Astrocyte of the cerebellum (primary cell): ENCODE measurements around the gene TTLL6.

Experiments
- DNase-seq: peaks from one replicate; pipeline ENCODE4 v3.0.0-alpha.2; 2011; ENCODE audit warnings: low read depth
- H3K4me3 ChIP-seq: 2 replicates; pipeline ENCODE4 v1.5.1; 2011; ENCODE audit warnings: mild to moderate bottlenecking, low read depth, low read length, moderate library complexity
- in situ Hi-C: cut with HindIII; loops from 2 replicates; pipeline ENCODE4 v1.10.0; 2017; ENCODE audit warnings: low sequenced_read_pairs
- TF ChIP-seq, protein P1 (sequence below): IDR thresholded peaks from 2 replicates; pipeline ENCODE4 v1.5.1; 2012; ENCODE audit warnings: low read length, low read depth, moderate library complexity, mild to moderate bottlenecking; ENCODE audit errors: missing control alignments

TTLL6 gene

DNA sequence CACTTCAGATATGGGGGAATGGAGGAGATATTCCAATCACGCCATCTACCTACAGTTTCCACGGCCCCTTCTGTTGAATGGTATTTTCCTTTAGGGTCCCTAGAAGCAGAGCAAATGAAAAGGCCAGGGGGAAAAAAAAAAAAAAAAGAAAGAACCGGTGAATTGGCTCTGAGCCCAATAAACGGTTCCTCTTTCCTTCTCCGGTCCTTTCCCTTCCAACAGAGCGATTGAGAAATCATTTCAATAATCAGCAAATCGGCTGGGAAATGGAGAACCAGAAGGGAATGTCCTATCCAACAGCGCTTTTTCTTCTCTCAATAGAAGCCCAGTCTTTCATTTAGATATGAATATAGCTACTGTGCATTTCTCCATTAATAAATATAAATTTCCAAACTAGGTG is 61.7 kb downstream of the TTLL6 start:
- no peak overlapping the region for H3K4me3 ChIP-seq
- TF ChIP-seq, protein P1, sequence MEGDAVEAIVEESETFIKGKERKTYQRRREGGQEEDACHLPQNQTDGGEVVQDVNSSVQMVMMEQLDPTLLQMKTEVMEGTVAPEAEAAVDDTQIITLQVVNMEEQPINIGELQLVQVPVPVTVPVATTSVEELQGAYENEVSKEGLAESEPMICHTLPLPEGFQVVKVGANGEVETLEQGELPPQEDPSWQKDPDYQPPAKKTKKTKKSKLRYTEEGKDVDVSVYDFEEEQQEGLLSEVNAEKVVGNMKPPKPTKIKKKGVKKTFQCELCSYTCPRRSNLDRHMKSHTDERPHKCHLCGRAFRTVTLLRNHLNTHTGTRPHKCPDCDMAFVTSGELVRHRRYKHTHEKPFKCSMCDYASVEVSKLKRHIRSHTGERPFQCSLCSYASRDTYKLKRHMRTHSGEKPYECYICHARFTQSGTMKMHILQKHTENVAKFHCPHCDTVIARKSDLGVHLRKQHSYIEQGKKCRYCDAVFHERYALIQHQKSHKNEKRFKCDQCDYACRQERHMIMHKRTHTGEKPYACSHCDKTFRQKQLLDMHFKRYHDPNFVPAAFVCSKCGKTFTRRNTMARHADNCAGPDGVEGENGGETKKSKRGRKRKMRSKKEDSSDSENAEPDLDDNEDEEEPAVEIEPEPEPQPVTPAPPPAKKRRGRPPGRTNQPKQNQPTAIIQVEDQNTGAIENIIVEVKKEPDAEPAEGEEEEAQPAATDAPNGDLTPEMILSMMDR, result no peak
- in situ Hi-C loops, result no loop called here
- DNase-seq, result no peak

DNA sequence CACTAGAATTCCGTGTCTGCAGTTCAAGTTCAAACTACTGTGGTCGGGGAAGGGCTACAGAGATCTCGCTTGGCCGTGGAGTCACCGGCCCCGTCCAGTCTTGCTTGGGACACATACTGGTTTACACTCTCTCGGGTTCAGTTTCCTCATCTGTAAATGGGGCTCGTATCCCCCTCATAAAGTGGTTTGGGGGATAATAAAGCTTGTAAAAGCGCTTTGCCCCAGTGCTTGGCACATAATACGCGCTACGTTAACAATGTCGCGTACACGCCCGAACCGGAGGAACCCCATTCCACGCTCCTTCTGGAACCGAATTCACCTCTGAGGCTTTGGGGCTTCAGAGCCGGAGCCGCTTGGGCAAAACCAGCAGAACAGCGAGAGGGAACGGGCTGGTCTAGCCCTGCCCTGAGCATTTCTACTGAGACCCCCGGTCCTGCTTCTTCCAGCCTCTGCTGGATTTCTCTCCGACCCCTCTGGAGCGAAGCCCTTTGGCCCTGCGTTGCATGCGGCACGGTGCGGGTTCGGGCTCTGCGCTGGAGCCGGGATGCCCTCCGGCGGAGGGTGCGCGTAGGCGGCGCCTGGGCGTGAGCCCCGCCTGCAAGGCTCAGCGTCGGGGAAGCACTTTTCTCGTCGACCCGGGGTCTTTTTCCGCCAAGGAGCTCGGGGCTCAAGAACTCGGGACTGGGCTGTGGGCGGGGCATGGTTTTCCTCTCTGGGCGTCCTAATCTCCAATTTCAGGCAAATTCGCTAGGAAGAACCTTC is 62.3 kb downstream of the TTLL6 start:
- no peak for DNase-seq
- in situ Hi-C loops, result loop anchor here (5.0 kb wide), 2 partner anchors 38 to 132 kb away; no protein-coding TSS in a partner anchor
- no peak overlapping the region for H3K4me3 ChIP-seq
- TF ChIP-seq, protein P1, result no peak

DNA sequence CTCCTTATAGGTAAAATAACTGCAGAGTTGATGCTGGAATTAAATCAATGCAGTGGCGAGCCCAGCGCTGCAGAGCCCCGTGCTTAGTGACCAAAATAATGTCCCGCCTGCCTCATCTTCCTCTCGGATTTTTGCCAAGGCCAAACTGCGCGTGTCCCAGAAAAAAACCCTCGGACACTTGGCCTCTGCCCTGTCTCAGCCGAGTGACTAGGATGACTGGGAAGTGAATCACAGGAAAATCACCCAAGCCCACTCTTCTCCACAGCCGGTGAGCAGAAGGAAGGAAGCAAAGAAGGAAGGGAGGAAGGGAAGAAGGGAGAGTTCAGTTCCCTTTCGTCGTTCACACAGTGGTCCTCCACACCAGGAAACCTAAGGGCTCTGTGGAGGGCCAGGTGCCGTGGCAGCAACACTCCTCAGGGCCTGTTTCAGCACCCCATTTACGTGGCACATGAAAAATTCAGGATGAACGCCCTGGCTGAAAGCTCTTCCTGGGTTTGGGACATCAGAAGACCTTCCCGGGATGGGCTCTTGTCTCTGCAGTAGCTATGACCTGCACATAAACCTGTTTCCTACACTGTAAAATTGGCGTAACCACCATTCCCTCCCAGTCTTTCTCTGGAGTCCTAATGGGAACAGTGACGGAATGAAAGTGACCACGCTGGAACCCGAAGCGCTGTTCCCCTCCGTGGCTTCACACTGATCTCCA is 63.1 kb downstream of the TTLL6 start:
- TF ChIP-seq, protein P1, result no peak
- H3K4me3 ChIP-seq, result no peak overlapping the region
- DNase-seq, result no peak
- in situ Hi-C loops, result loop anchor here (5.0 kb wide), 2 partner anchors 38 to 132 kb away; no protein-coding TSS in a partner anchor

DNA sequence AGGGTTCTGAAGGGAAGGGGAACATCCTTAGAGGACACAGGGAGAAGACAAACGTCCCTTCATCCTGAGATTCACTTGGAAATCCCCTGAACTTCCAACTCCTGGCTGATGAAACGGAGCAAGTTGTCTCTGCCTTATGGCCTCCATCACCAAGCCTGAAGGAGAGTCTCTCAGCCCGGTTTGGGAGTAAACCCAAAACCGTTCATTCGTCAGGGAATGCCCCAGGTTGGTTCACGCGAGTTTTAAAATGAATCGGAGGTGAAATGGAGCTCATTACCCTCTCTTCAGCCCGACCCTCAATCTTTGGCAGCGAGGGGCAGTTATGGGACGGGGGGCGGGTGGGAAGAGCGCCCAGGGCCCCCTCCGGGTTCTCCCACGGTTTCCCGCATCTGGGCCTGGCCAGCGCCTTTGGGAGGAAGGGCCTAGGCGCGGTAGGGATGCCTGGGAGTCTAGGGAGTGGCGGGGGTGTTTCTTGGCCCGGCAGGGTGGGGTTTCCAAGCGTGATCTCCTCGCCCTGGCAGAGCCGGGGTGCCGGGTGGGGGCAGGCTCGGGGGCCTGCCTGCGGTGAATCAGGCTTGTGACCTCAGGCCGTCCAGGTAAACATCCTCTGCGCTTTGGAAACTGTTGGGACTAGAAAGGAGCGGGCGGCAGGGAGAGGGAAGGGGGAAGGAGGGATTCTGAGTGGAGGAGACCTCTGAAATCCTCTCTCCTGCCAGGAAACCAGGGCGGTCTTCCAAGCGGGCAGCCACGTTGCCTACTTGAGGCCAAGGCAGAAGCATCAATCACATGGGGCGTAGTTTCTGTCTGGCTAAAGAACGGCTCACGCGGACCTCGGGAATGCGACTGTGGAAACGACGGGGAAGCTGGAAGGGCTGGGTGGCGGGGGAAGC is 64.4 kb downstream of the TTLL6 start:
- DNase-seq, result no peak
- no peak overlapping the region for H3K4me3 ChIP-seq
- in situ Hi-C loops, result loop anchor here (5.0 kb wide), 2 partner anchors 40 to 130 kb away; no protein-coding TSS in a partner anchor
- TF ChIP-seq, protein P1, result no peak

DNA sequence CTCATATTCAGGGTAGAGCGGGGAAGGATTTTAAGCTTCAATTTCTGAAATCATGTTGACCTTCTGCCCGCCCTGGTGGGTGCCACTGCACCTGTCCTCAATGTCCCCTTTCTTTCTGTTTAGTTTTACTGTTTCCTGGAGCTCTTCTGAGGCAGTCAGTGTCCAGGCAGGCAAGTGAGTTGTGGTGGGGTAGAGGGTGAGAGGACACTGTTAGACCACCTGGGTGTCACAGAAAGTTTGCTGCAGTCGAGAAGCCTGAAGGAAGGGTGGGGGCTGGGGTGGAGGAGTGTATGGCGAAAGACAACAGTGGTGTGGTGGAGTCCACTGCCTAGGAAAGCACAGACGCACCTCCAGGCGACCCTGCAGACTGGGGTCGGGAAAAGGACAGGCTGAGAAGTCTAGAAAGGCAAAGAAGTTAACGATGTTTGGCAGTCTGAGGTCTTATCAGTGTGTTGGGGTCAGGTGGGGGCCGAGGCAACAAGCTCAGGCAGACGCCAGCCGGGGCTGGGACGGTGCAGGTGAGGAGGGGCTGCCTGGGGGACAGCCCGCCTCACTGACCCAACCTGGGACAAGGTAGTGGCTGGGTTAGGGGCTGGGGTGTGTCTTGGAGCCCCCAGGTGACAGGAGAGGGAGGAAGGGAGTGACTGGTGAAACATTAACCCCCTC is 65.2 kb downstream of the TTLL6 start:
- H3K4me3 ChIP-seq, result no peak overlapping the region
- no peak for DNase-seq
- in situ Hi-C loops, result loop anchor here (5.0 kb wide), 2 partner anchors 40 to 130 kb away; no protein-coding TSS in a partner anchor
- TF ChIP-seq, protein P1, result no peak
